ENCODE results near the gene ATG9B.

Gene ATG9B

GRCh38 chr7:151062111-151062398 lies 37.8 kb upstream of the ATG9B start:
- Histone ChIP-seq H3K4me1 (ENCODE audit: insufficient read depth, low read length, poor library complexity, severe bottlenecking) (peaks cover 25% of the 10 kb centered on the region), H3K4me2 (ENCODE audit: low read depth, low read length, poor library complexity, severe bottlenecking) (peak overlapping the region; percentile 94), H4K20me1 (ENCODE audit: insufficient read depth, low read length, poor library complexity, severe bottlenecking) (peaks cover 28% of the 10 kb centered on the region), H3K9ac (ENCODE audit: low read depth, low read length, poor library complexity, severe bottlenecking) (no peak overlapping the region), H3K36me3 (ENCODE audit: insufficient read depth, low read length) (peaks cover 19% of the 10 kb centered on the region; the same call in 1 of the 2 replicates), H2AFZ (ENCODE audit: low read length) (no peak overlapping the region), H3K9me2 (replicated peaks; ENCODE audit: low read depth, low read length) (no peaks in the 10 kb centered on the region), H3K79me2 (ENCODE audit: insufficient read depth, low read length) (peaks cover 34% of the 10 kb centered on the region), H3F3A (ENCODE audit: low read depth) (no peaks in the 10 kb centered on the region), H3K9me3 (ENCODE audit: insufficient read depth, low read depth, low read length) (no peaks in the 10 kb centered on the region), H3K4me3 (ENCODE audit: low read length, poor library complexity, severe bottlenecking) (peak overlapping the region; percentile 93), H3K27me3 (ENCODE audit: insufficient read depth, low read length, poor library complexity, severe bottlenecking) (no peaks in the 10 kb centered on the region)
- TF ChIP-seq EZH2phosphoT487 (IDR thresholded peaks at IDR 0.05; ENCODE audit: borderline replicate concordance), result no peak
- no peak for TF ChIP-seq CTCF (conservative IDR thresholded peaks at IDR 0.05; ENCODE audit: low read length)

GRCh38 chr7:151061213-151062110 lies 37.2 kb upstream of the ATG9B start:
- H3K9ac ChIP-seq (ENCODE audit: low read depth, low read length, poor library complexity, severe bottlenecking), result peak overlapping the region; percentile 78
- H3F3A ChIP-seq (ENCODE audit: low read depth), result no peaks in the 10 kb centered on the region
- H3K79me2 ChIP-seq (ENCODE audit: insufficient read depth, low read length), result peaks cover 39% of the 10 kb centered on the region
- no peak overlapping the region for H2AFZ ChIP-seq (ENCODE audit: low read length)
- peak overlapping the region; percentile 93 for H3K4me3 ChIP-seq (ENCODE audit: low read length, poor library complexity, severe bottlenecking)
- peaks cover 28% of the 10 kb centered on the region for H4K20me1 ChIP-seq (ENCODE audit: insufficient read depth, low read length, poor library complexity, severe bottlenecking)
- TF ChIP-seq CTCF (conservative IDR thresholded peaks at IDR 0.05; ENCODE audit: low read length) (no peak), EZH2phosphoT487 (IDR thresholded peaks at IDR 0.05; ENCODE audit: borderline replicate concordance) (no peak)
- no peaks in the 10 kb centered on the region for H3K9me2 ChIP-seq (replicated peaks; ENCODE audit: low read depth, low read length)
- H3K36me3 ChIP-seq (ENCODE audit: insufficient read depth, low read length), result peaks cover 14% of the 10 kb centered on the region; the same call in 1 of the 2 replicates
- no peaks in the 10 kb centered on the region for H3K9me3 ChIP-seq (ENCODE audit: insufficient read depth, low read depth, low read length)
- peak overlapping the region; percentile 94 for H3K4me2 ChIP-seq (ENCODE audit: low read depth, low read length, poor library complexity, severe bottlenecking)
- peaks cover 31% of the 10 kb centered on the region for H3K4me1 ChIP-seq (ENCODE audit: insufficient read depth, low read length, poor library complexity, severe bottlenecking)
- no peaks in the 10 kb centered on the region for H3K27me3 ChIP-seq (ENCODE audit: insufficient read depth, low read length, poor library complexity, severe bottlenecking)

GRCh38 chr7:151060416-151061212 lies 36.3 kb upstream of the ATG9B start:
- H2AFZ ChIP-seq (ENCODE audit: low read length), result no peak overlapping the region
- peaks cover 31% of the 10 kb centered on the region for H3K4me1 ChIP-seq (ENCODE audit: insufficient read depth, low read length, poor library complexity, severe bottlenecking)
- peaks cover 28% of the 10 kb centered on the region for H4K20me1 ChIP-seq (ENCODE audit: insufficient read depth, low read length, poor library complexity, severe bottlenecking)

More at GRCh38 chr7:151060416-151061212, 36.3 kb upstream of the ATG9B start:
- Histone ChIP-seq H3K36me3 (ENCODE audit: insufficient read depth, low read length) (peaks cover 13% of the 10 kb centered on the region; the same call in 1 of the 2 replicates), H3F3A (ENCODE audit: low read depth) (no peaks in the 10 kb centered on the region), H3K79me2 (ENCODE audit: insufficient read depth, low read length) (peaks cover 40% of the 10 kb centered on the region), H3K4me2 (ENCODE audit: low read depth, low read length, poor library complexity, severe bottlenecking) (peak overlapping the region; percentile 94), H3K9me2 (replicated peaks; ENCODE audit: low read depth, low read length) (no peaks in the 10 kb centered on the region), H3K4me3 (ENCODE audit: low read length, poor library complexity, severe bottlenecking) (peak overlapping the region; percentile 93), H3K9ac (ENCODE audit: low read depth, low read length, poor library complexity, severe bottlenecking) (peak overlapping the region; percentile 78), H3K9me3 (ENCODE audit: insufficient read depth, low read depth, low read length) (no peaks in the 10 kb centered on the region), H3K27me3 (ENCODE audit: insufficient read depth, low read length, poor library complexity, severe bottlenecking) (no peaks in the 10 kb centered on the region)
- TF ChIP-seq CTCF (conservative IDR thresholded peaks at IDR 0.05; ENCODE audit: low read length) (peak; percentile 44), EZH2phosphoT487 (IDR thresholded peaks at IDR 0.05; ENCODE audit: borderline replicate concordance) (no peak)
